Measurements from ENCODE around the gene PIK3AP1. TPM values are rescaled to one million over a fixed set of nuclear protein-coding genes. Genes with fewer than 3 reads are reported as not detected.

PIK3AP1 gene
- total RNA-seq, 1 experiment from 2014 or later = 1.7 TPM

GRCh38 chr10:96608262-96608661 is 112.1 kb downstream of the PIK3AP1 start:
- Histone ChIP-seq H3K4me1 (ENCODE audit: insufficient read depth, low read length) (no peaks in the 10 kb centered on the region), H3K27ac (ENCODE audit: insufficient read length, low read depth, low read length) (no peak overlapping the region), H2BK12ac (ENCODE audit: insufficient read length, low read depth, low read length) (no peak overlapping the region), H3K9ac (ENCODE audit: extremely low read depth, insufficient read length, low read length) (no peak overlapping the region), H3K23ac (ENCODE audit: insufficient read length, low read depth, low read length) (no peak overlapping the region), H3K79me1 (ENCODE audit: insufficient read depth, low read depth, low read length, poor library complexity, severe bottlenecking) (no peaks in the 10 kb centered on the region), H2BK20ac (ENCODE audit: low read depth, low read length, poor library complexity, severe bottlenecking) (no peak overlapping the region), H3T11ph (ENCODE audit: low read length) (no peak overlapping the region), H3K27me3 (ENCODE audit: insufficient read depth, low read length) (no peaks in the 10 kb centered on the region), H2BK15ac (ENCODE audit: low read depth, low read length) (no peak overlapping the region), H4K20me1 (ENCODE audit: control insufficient read depth, insufficient read depth, insufficient read length) (no peaks in the 10 kb centered on the region), H3K4ac (ENCODE audit: low read depth, low read length) (no peak overlapping the region), H2AFZ (ENCODE audit: low read length) (no peak overlapping the region), H3K14ac (ENCODE audit: insufficient read depth, low read length) (no peak overlapping the region), H2AK5ac (ENCODE audit: insufficient read length, low read length) (no peak overlapping the region), H3K18ac (ENCODE audit: insufficient read length, low read depth, low read length) (no peak overlapping the region), H3K79me2 (ENCODE audit: insufficient read depth, low read length) (no peaks in the 10 kb centered on the region), H4K91ac (ENCODE audit: insufficient read length, low read depth, low read length) (no peak overlapping the region), H4K8ac (replicated peaks; ENCODE audit: insufficient read length, low read depth, low read length) (no peak overlapping the region), H3K9me3 (ENCODE audit: control insufficient read depth, low read depth, low read length) (no peaks in the 10 kb centered on the region), H3K56ac (ENCODE audit: insufficient read length, low read depth, low read length) (no peak overlapping the region), H3K4me2 (ENCODE audit: insufficient read depth, insufficient read length, low read length) (no peak overlapping the region), H3K23me2 (ENCODE audit: insufficient read length, low read depth, low read length, poor library complexity, severe bottlenecking) (no peaks in the 10 kb centered on the region), H2BK120ac (ENCODE audit: low read depth, low read length, poor library complexity, severe bottlenecking) (no peak overlapping the region), H4K5ac (ENCODE audit: insufficient read length, low read depth, low read length) (no peak overlapping the region), H2BK5ac (ENCODE audit: insufficient read length, low read length) (no peak overlapping the region)
- Mint-ChIP-seq H3K4me1 (peaks cover 10 to 15% of the 10 kb centered on the region in 2 experiments), H3K9me3 (no peaks in the 10 kb centered on the region), H3K36me3 (ENCODE audit: insufficient read depth in 1 of 3, low read depth in 3 of 3) (no peaks in the 10 kb centered on the region), H3K4me3 (no peak overlapping the region), H3K27me3 (ENCODE audit: low read depth) (no peaks in the 10 kb centered on the region), H3K27ac (no peak overlapping the region)
- no peak for TF ChIP-seq CTCF (conservative IDR thresholded peaks at IDR 0.05)
- WGBS (ENCODE audit: extremely low coverage, insufficient read length, low lambda C conversion rate) = no CpG with 5 or more reads among the region's 3 CpGs
- no peak for DNase-seq

All from H9 (cell line).